Measurements from ENCODE around the gene DNAJB8. TPM values are rescaled to one million over a fixed set of nuclear protein-coding genes. Genes with fewer than 3 reads are reported as not detected.

Gene DNAJB8
- total and polyA plus RNA-seq, 2 experiments from 2014 or later = not detected

- H3K9me2 ChIP-seq (replicated peaks; ENCODE audit: insufficient read depth) = no peaks in the 10 kb centered on the region
- no peak overlapping the region for H3K27ac ChIP-seq
- no peaks in the 10 kb centered on the region for H4K20me1 ChIP-seq (ENCODE audit: insufficient read depth, poor library complexity, severe bottlenecking)
- H3K4me2 ChIP-seq = no peak overlapping the region
- WGBS (ENCODE audit: low lambda C conversion rate, missing lambda C conversion rate) = 93% methylated on average over 4 of the region's 4 CpGs
- no peak overlapping the region for H2AFZ ChIP-seq
- no peak overlapping the region for H3K4me3 ChIP-seq
- DNase-seq (ENCODE audit: low spot score) = no peak
- TF ChIP-seq CTCF (IDR thresholded peaks at IDR 0.05; ENCODE audit: poor library complexity) (no peak), EZH2 (IDR thresholded peaks at IDR 0.05; ENCODE audit: borderline replicate concordance) (no peak), EZH2phosphoT487 (IDR thresholded peaks at IDR 0.05; ENCODE audit: low read depth, severe bottlenecking, unreplicated experiment) (no peak)
- no peaks in the 10 kb centered on the region for H3K4me1 ChIP-seq (ENCODE audit: insufficient read depth)
- no peaks in the 10 kb centered on the region for H3K9me3 ChIP-seq (ENCODE audit: low read depth)
- no peaks in the 10 kb centered on the region for H3K79me2 ChIP-seq
- H3K36me3 ChIP-seq (replicated peaks; ENCODE audit: insufficient read depth, low read depth) = no peaks in the 10 kb centered on the region
- H3K27me3 ChIP-seq = no peaks in the 10 kb centered on the region
Observed at GRCh38 chr3:128419311-128419710, 47.4 kb downstream of the DNAJB8 start.

- TF ChIP-seq EZH2phosphoT487 (IDR thresholded peaks at IDR 0.05; ENCODE audit: low read depth, severe bottlenecking, unreplicated experiment) (no peak), EZH2 (IDR thresholded peaks at IDR 0.05; ENCODE audit: borderline replicate concordance) (no peak), CTCF (IDR thresholded peaks at IDR 0.05; ENCODE audit: poor library complexity) (no peak)
- 92% methylated on average over 2 of the region's 2 CpGs for WGBS (ENCODE audit: low lambda C conversion rate, missing lambda C conversion rate)
- no peak for DNase-seq (ENCODE audit: low spot score)
- Histone ChIP-seq H3K27ac (no peak overlapping the region), H3K9me3 (ENCODE audit: low read depth) (no peaks in the 10 kb centered on the region), H3K9me2 (replicated peaks; ENCODE audit: insufficient read depth) (no peaks in the 10 kb centered on the region), H3K36me3 (replicated peaks; ENCODE audit: insufficient read depth, low read depth) (no peaks in the 10 kb centered on the region), H3K4me3 (no peak overlapping the region), H2AFZ (no peak overlapping the region), H3K79me2 (no peaks in the 10 kb centered on the region), H3K4me1 (ENCODE audit: insufficient read depth) (no peaks in the 10 kb centered on the region), H3K4me2 (no peak overlapping the region), H3K27me3 (no peaks in the 10 kb centered on the region), H4K20me1 (ENCODE audit: insufficient read depth, poor library complexity, severe bottlenecking) (no peaks in the 10 kb centered on the region)
Observed at GRCh38 chr3:128418900-128419299, 47.8 kb downstream of the DNAJB8 start.

- no peak overlapping the region for H3K4me2 ChIP-seq
- TF ChIP-seq EZH2 (IDR thresholded peaks at IDR 0.05; ENCODE audit: borderline replicate concordance) (no peak), CTCF (IDR thresholded peaks at IDR 0.05; ENCODE audit: poor library complexity) (no peak), EZH2phosphoT487 (IDR thresholded peaks at IDR 0.05; ENCODE audit: low read depth, severe bottlenecking, unreplicated experiment) (no peak)
- peak; percentile 73 for DNase-seq (ENCODE audit: low spot score)
- peaks cover 4% of the 10 kb centered on the region for H3K4me1 ChIP-seq (ENCODE audit: insufficient read depth)
- 55% methylated on average over 12 of the region's 12 CpGs for WGBS (ENCODE audit: low lambda C conversion rate, missing lambda C conversion rate)
- H3K9me2 ChIP-seq (replicated peaks; ENCODE audit: insufficient read depth) = no peaks in the 10 kb centered on the region
- no peaks in the 10 kb centered on the region for H4K20me1 ChIP-seq (ENCODE audit: insufficient read depth, poor library complexity, severe bottlenecking)
- H3K4me3 ChIP-seq = no peak overlapping the region
- H2AFZ ChIP-seq = no peak overlapping the region
- H3K27ac ChIP-seq = no peak overlapping the region
- no peaks in the 10 kb centered on the region for H3K79me2 ChIP-seq
- H3K27me3 ChIP-seq = no peaks in the 10 kb centered on the region
- no peaks in the 10 kb centered on the region for H3K36me3 ChIP-seq (replicated peaks; ENCODE audit: insufficient read depth, low read depth)
- no peaks in the 10 kb centered on the region for H3K9me3 ChIP-seq (ENCODE audit: low read depth)
Observed at GRCh38 chr3:128416578-128417211, 50.0 kb downstream of the DNAJB8 start.

Data from hepatocyte (in vitro differentiated cells).